Measurements from ENCODE around the gene NR1D1. TPM values are rescaled to one million over a fixed set of nuclear protein-coding genes. Genes with fewer than 3 reads are reported as not detected.

NR1D1 gene
- total RNA-seq, 1 donor from 2014 or later, result 2.6 TPM

- Mint-ChIP-seq H3K27me3 (ENCODE audit: low read depth) (no peaks in the 10 kb centered on the region), H3K4me3 (no peak overlapping the region), H3K27ac (no peak overlapping the region), H3K36me3 (no peaks in the 10 kb centered on the region), H3K4me1 (peaks cover 67% of the 10 kb centered on the region), H3K9me3 (no peaks in the 10 kb centered on the region)
- DNase-seq (ENCODE audit: low spot score in 2 of 2, unreplicated experiment in 2 of 2), result no peak
- TF ChIP-seq CTCF (IDR thresholded peaks at IDR 0.05; ENCODE audit: unreplicated experiment), result no peak
Measured at GRCh38 chr17:40104594-40105486, 4.5 kb upstream of the NR1D1 start.

- Mint-ChIP-seq H3K27ac (peak overlapping the region; percentile 26), H3K4me3 (no peak overlapping the region), H3K36me3 (no peaks in the 10 kb centered on the region), H3K4me1 (peaks cover 71% of the 10 kb centered on the region), H3K9me3 (no peaks in the 10 kb centered on the region), H3K27me3 (ENCODE audit: low read depth) (no peaks in the 10 kb centered on the region)
- no peak for DNase-seq (ENCODE audit: low spot score in 2 of 2, unreplicated experiment in 2 of 2)
- TF ChIP-seq CTCF (IDR thresholded peaks at IDR 0.05; ENCODE audit: unreplicated experiment), result no peak
Measured at GRCh38 chr17:40103688-40104087, 3.3 kb upstream of the NR1D1 start.

GRCh38 chr17:40103071-40103661, 2.8 kb upstream of the NR1D1 start:
- no peaks in the 10 kb centered on the region for H3K27me3 Mint-ChIP-seq (ENCODE audit: low read depth)
- H3K4me3 Mint-ChIP-seq, result no peak overlapping the region
- H3K4me1 Mint-ChIP-seq, result peaks cover 71% of the 10 kb centered on the region
- H3K9me3 Mint-ChIP-seq, result no peaks in the 10 kb centered on the region
- peak overlapping the region; percentile 26 for H3K27ac Mint-ChIP-seq
- H3K36me3 Mint-ChIP-seq, result no peaks in the 10 kb centered on the region
- DNase-seq (ENCODE audit: low spot score in 2 of 2, unreplicated experiment in 2 of 2), result no peak
- TF ChIP-seq CTCF (IDR thresholded peaks at IDR 0.05; ENCODE audit: unreplicated experiment), result no peak

GRCh38 chr17:40101367-40102210, 1.2 kb upstream of the NR1D1 start:
- Mint-ChIP-seq H3K4me3 (no peak overlapping the region), H3K27me3 (ENCODE audit: low read depth) (no peaks in the 10 kb centered on the region), H3K9me3 (no peaks in the 10 kb centered on the region), H3K27ac (no peak overlapping the region), H3K36me3 (peaks cover 2% of the 10 kb centered on the region), H3K4me1 (peaks cover 56% of the 10 kb centered on the region)
- no peak for TF ChIP-seq CTCF (IDR thresholded peaks at IDR 0.05; ENCODE audit: unreplicated experiment)
- DNase-seq (ENCODE audit: low spot score in 2 of 2, unreplicated experiment in 2 of 2), result no peak

- Mint-ChIP-seq H3K27me3 (ENCODE audit: low read depth) (no peaks in the 10 kb centered on the region), H3K36me3 (peaks cover 4% of the 10 kb centered on the region), H3K9me3 (no peaks in the 10 kb centered on the region), H3K4me3 (peak overlapping the region; percentile 67), H3K27ac (peak overlapping the region; percentile 80), H3K4me1 (peaks cover 51% of the 10 kb centered on the region)
- no peak for TF ChIP-seq CTCF (IDR thresholded peaks at IDR 0.05; ENCODE audit: unreplicated experiment)
- DNase-seq (ENCODE audit: low spot score in 2 of 2, unreplicated experiment in 2 of 2), result peak; percentile 87 to 91
Measured at GRCh38 chr17:40100669-40101366, 429 bp upstream of the NR1D1 start.

All from mesothelial cell of epicardium (in vitro differentiated cells).